ENCODE measurements around the gene ARNT2. TPM values are rescaled to one million over a fixed set of nuclear protein-coding genes. Genes with fewer than 3 reads are reported as not detected.

ARNT2 gene
- total and polyA plus RNA-seq, 3 donors from 2014 or later = 34.3 to 58.7 (median 50.2) TPM

DNA sequence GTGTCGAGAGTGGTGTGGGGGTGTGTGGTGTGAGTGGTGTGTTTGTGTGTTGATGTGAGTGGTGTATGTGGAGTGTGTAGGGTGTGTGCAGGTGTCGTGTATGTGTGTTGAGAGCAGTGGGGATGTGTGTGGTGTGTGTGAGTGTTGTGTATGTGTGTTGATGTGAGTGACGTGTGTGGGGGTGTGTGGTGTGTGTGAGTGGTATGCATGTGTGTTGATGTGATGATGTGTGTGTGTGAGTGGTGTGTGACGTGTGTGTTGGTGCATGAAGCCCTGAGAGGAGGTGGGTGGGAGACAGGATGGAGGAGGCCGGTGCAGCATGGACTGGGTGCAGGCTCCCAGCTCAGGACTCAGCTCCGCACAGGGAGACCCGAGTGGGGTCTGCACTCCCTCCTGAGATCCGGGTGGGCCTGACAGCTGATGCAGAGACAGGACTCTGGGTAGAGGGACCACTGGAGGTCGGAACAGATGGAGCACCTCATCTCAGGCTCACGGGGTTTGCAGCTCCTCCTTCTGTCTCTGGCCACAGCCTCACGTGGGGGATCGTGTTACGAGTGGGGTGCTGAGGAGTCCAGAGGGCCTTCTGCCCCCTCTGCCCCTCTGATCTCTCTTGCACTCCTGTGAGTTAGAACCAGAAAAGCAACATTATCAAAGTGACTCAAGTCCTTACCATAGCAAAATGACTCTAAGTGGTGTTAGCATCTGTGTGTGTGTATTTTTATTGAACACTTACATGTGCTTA lies 41.3 kb downstream of the ARNT2 start:
- Histone ChIP-seq H3K27ac (no peak overlapping the region), H3K4me3 (no peak overlapping the region), H3K9me3 (no peaks in the 10 kb centered on the region), H3K27me3 (no peaks in the 10 kb centered on the region), H3K36me3 (ENCODE audit: low read depth, missing control alignments) (no peaks in the 10 kb centered on the region), H3K4me1 (no peaks in the 10 kb centered on the region)
- intact Hi-C loops (cut with DNase I; ENCODE audit: low total_unique reads) = no loop called here
- WGBS, 2 donors = 87 to 89% methylated on average over 13 of the region's 13 CpGs
- no peak for DNase-seq
- TF ChIP-seq, protein P1, sequence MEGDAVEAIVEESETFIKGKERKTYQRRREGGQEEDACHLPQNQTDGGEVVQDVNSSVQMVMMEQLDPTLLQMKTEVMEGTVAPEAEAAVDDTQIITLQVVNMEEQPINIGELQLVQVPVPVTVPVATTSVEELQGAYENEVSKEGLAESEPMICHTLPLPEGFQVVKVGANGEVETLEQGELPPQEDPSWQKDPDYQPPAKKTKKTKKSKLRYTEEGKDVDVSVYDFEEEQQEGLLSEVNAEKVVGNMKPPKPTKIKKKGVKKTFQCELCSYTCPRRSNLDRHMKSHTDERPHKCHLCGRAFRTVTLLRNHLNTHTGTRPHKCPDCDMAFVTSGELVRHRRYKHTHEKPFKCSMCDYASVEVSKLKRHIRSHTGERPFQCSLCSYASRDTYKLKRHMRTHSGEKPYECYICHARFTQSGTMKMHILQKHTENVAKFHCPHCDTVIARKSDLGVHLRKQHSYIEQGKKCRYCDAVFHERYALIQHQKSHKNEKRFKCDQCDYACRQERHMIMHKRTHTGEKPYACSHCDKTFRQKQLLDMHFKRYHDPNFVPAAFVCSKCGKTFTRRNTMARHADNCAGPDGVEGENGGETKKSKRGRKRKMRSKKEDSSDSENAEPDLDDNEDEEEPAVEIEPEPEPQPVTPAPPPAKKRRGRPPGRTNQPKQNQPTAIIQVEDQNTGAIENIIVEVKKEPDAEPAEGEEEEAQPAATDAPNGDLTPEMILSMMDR (IDR thresholded peaks at IDR 0.05) = no peak
- TF ChIP-seq POLR2A (IDR thresholded peaks at IDR 0.05) = no peak

DNA sequence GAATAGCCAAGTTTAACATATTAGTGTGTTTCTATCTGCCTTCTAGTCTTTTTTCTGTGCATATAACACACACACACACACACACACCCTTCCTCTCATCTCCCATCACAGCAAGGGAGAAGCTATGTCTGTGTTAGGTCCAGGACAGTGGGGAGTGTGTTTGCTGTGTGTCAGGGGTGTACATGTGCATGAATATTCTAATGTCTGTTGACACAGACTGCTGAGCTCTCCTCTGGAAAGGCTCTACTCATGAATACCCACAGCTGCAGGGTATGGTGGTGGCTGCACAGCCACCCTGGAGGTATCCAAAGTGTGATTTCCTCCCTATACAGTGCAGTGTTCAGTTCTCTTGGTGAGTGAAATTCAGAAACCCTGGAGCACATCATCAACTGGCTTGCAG lies 42.9 kb downstream of the ARNT2 start:
- TF ChIP-seq POLR2A (IDR thresholded peaks at IDR 0.05) = no peak
- TF ChIP-seq, protein P1 (IDR thresholded peaks at IDR 0.05) = no peak
- Histone ChIP-seq H3K27ac (no peak overlapping the region), H3K9me3 (no peaks in the 10 kb centered on the region)

DNA sequence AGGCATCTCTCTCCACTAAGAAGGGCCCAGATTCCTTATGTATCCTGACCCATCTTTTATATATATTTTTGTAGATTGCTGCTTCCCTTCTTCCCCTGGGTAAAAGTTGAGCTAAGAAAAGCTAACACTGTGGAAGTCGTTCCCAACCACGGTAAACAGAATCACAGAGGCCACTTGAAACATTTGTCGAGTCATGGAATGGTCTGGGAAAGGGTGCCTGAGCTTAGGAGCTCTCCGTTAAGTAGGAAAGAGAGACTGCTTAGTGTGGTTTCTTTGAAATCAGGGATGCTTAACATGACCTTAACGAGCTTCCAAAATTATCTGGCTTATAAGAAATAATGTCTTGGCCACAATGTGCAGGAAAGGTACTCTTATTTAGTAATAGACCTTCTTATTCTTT lies 45.6 kb downstream of the ARNT2 start:
- 81 to 92% methylated on average over 5 of the region's 5 CpGs for WGBS, 2 donors
- Histone ChIP-seq H3K4me1 (no peaks in the 10 kb centered on the region), H3K9me3 (no peaks in the 10 kb centered on the region), H3K4me3 (no peak overlapping the region), H3K27ac (no peak overlapping the region), H3K27me3 (no peaks in the 10 kb centered on the region), H3K36me3 (ENCODE audit: low read depth, missing control alignments) (no peaks in the 10 kb centered on the region)
- TF ChIP-seq, protein P1 (IDR thresholded peaks at IDR 0.05) = no peak
- no peak for TF ChIP-seq POLR2A (IDR thresholded peaks at IDR 0.05)
- intact Hi-C loops (cut with DNase I; ENCODE audit: low total_unique reads) = no loop called here
- DNase-seq = no peak

More for the DNA sequence above, 42.9 kb downstream of the ARNT2 start:
- H3K27me3 ChIP-seq = no peaks in the 10 kb centered on the region
- H3K4me1 ChIP-seq = no peaks in the 10 kb centered on the region
- no peaks in the 10 kb centered on the region for H3K36me3 ChIP-seq (ENCODE audit: low read depth, missing control alignments)
- intact Hi-C loops (cut with DNase I; ENCODE audit: low total_unique reads) = no loop called here
- DNase-seq = no peak
- H3K4me3 ChIP-seq = no peak overlapping the region

DNA sequence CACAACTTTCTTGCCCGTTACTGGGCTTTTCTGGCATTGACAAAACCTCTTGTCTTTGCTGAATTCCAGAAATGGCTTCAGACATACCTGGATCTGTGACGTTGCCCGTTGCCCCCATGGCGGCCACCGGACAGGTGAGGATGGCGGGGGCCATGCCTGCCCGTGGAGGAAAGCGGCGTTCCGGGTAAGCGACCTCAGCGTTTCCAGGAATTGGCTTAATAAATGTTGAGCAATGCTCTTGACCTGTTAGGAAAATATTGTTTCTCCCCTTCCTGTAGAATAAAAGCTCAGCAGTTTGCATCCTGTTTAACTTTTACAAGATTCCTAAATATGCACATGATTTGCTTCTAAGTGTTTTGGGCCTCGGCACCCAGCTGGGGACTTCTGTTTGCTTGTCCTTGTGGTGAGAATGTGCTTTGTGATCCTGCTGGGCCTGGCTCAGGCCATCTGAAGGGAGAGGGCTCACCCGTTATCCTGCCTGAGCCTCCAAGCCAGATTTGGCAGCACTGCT lies 46.7 kb downstream of the ARNT2 start:
- WGBS, 2 donors = 91% methylated on average over 13 to 14 of the region's 14 CpGs
- Histone ChIP-seq H3K27me3 (no peaks in the 10 kb centered on the region), H3K4me1 (no peaks in the 10 kb centered on the region), H3K9me3 (no peaks in the 10 kb centered on the region), H3K27ac (no peak overlapping the region), H3K36me3 (ENCODE audit: low read depth, missing control alignments) (no peaks in the 10 kb centered on the region), H3K4me3 (no peak overlapping the region)
- TF ChIP-seq, protein P1 (IDR thresholded peaks at IDR 0.05) = no peak
- TF ChIP-seq POLR2A (IDR thresholded peaks at IDR 0.05) = no peak
- intact Hi-C loops (cut with DNase I; ENCODE audit: low total_unique reads) = no loop called here
- DNase-seq = no peak

DNA sequence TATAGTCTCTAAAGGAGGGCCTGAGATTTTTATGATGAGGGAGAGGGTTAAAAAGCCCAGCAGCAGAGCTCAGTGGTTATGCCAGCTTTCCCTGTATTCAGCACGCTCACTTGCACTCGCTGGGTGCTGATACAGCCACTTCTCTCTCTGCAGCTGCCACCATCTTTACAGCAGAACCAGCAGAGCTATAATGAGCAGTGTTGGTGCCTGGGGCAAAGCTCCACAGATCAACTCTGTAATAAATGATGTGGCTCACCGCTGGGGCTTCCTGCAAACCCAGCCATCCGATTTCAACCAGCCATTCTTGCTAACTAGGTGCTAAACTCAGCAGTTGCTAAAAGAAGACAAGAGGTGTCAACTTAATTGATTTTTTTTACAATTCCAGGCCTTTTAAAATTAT lies 48.0 kb downstream of the ARNT2 start:
- Histone ChIP-seq H3K27me3 (no peaks in the 10 kb centered on the region), H3K4me3 (no peak overlapping the region), H3K4me1 (peaks cover 6% of the 10 kb centered on the region), H3K9me3 (no peaks in the 10 kb centered on the region), H3K27ac (no peak overlapping the region), H3K36me3 (ENCODE audit: low read depth, missing control alignments) (no peaks in the 10 kb centered on the region)
- WGBS, 2 donors = 95 to 98% methylated on average over 4 of the region's 4 CpGs
- intact Hi-C loops (cut with DNase I; ENCODE audit: low total_unique reads) = no loop called here
- DNase-seq = no peak
- TF ChIP-seq, protein P1 (IDR thresholded peaks at IDR 0.05) = no peak
- TF ChIP-seq POLR2A (IDR thresholded peaks at IDR 0.05) = no peak

Measured in testis (tissue), 3 donors.